ENCODE data around the gene NCBP1.
"Not testable (repeated sequence)": the region's sequence is repeated elsewhere in the genome, so short reads cannot be mapped to it uniquely, and the experiment has no call there.

The NCBP1 gene

DNA sequence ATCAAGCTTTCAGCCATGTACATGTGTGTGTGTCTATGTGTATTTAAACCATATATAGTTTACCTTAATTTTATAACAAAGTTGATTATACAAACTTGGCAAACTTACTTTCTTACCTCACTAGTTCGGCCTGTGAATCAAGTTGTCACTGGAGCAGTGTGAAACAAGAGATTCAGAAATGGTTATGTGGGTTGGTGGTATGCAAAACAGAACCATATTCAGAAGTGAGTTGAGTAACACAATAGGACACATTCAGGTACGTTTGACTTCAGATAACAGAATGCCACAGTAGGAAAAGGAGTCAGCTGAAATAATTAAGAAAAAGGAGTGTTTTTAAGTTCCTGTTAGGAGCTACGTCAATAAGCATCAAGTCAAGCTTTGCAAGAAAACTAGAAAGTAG, 42.0 kb downstream of the NCBP1 start:
- DNase-seq = no peak

DNA sequence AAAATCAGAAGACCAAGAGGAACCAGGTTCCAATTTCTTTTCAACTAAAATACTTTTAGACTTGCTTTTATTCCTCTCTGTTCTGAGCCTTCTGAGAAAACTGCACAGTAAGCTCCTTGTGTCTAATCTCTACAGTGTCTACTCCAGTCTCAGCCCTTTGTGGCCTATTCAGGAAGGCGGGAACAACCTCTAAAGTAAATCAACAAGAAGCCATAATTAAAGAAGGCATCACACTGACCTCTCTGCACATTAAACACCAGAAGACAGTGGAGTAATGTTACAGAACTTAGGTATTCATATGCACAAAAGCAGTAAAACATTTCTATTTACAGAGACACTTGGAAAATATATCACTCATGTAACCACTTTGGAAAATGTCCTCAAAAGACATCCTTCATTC, 48.6 kb downstream of the NCBP1 start:
- no peak for DNase-seq

DNA sequence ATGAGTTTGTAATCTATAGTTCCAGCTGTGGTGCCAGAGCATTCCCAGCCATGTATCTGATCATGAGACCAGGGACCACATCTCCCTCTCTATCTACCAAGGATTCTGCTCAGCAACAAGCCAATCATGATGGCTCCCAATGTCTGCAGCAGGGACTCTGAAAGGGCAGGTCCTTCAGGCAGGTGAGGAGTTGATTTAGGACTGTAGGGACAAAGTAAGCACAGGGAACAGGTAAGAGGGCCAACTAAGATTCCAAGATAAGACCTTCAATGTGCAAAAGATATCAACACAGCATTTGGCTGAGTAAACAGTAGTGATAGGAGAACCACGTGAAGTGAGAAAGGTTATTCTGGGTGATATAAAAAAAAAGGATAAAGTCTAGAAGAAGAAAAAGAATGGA, 55.0 kb downstream of the NCBP1 start:
- no peak for DNase-seq

DNA sequence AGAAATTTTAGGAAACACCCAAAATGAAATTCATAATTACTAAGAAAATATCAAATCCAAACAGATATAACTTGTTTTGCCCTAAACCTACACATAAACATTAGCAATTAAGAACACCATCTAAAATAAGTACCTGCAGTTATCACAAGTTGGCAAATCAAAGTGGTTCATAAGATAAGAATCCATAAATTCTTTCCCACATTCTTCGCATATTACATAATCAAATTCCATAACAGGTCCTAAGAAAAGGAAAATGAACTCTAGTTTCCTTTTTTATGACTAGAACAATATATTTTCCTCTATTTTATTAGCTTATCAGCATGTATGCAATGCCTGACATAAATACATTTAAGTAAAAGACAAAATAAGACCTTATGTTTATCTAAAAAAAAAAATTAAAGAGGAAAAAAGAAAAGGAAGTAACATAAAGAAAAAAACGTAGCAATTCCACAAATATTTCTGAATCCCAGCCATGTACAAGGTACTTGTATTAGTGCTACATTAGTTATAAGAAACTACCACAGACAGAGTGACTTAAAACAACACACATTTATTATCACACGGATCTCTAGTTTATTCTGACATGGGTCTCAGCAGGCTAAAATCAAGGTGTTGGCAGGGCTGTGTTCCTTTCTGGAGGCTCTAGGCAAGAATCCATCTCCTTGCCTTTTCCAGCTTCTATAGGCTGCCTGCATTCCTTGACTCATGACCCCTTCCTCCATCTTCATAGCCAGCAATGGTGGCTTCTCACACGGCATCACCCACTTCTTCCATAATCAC, 56.0 kb downstream of the NCBP1 start:
- no peak for DNase-seq

DNA sequence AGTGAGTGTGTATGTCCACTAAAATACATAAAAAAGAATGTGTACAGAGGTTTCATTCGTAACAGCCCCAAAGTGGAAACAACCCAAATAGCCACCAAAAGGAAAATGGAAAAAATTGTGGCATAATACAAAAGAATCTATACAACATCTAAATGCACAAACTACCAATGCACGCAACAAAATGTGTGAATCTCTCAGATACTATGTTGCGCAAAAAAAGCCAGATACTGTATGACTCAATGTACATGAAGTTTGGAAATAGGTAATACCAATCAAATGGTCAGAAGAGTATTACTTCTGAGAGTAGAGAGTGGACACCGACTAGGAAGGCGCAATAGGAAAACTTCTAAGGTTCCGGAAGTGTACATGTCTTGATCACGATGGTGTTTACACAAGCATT, 61.1 kb downstream of the NCBP1 start:
- no peak for DNase-seq

DNA sequence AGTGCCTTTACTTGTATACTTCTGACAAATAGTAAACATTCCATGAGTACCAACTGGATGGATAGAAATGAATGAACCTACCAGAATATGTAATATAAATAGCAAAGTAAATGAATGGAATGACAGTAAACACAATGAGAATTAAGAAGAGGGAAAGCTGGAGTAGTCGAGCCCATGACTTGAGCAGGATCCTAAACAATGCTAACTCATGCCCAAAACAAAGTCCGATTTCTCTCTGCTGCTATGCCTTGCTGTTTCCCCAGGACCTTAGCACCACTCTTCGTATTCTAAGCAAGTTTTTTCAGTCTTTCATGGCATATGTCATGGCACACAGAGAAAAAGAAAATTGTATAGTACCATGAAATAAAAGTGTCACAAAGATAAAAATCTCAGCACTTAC, 61.8 kb downstream of the NCBP1 start:
- no peak for DNase-seq

DNA sequence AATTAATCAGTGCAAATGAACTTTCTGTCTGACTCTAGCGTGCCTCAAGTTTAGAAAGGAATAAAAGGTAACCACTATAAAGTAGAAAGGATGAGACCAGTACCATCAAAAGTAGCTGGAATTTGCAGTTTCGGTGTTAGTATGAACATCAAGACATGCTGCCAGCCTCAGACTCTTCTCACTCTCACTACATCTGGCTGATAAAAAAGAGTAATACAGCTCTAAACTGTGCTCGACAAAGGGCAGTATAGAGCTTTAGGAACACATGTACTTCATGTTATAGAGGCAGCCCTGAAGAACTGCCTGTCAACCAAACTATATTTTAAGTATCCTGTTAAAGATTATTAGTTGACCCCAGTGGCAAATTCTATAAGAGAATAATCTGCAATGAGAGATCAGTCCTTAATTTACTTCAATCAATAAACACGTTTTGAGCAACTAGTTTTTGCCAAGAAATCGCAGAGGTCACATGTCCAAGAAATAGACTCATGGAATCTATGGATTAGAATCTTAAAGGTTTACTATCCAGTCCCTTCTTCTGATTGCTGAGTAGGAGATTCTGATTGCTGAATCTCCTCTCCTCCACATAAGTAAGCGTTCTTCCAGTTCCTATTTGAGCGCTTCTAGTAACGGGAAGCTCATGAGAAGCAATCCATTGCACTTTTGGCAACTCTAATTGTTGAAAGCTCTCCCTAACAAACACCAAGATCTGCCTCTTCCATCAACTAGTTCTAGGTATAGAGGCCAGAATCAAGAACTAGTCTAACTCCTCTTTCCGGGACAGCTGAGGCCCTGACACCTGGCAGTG, 62.6 kb downstream of the NCBP1 start:
- no peak for DNase-seq

DNA sequence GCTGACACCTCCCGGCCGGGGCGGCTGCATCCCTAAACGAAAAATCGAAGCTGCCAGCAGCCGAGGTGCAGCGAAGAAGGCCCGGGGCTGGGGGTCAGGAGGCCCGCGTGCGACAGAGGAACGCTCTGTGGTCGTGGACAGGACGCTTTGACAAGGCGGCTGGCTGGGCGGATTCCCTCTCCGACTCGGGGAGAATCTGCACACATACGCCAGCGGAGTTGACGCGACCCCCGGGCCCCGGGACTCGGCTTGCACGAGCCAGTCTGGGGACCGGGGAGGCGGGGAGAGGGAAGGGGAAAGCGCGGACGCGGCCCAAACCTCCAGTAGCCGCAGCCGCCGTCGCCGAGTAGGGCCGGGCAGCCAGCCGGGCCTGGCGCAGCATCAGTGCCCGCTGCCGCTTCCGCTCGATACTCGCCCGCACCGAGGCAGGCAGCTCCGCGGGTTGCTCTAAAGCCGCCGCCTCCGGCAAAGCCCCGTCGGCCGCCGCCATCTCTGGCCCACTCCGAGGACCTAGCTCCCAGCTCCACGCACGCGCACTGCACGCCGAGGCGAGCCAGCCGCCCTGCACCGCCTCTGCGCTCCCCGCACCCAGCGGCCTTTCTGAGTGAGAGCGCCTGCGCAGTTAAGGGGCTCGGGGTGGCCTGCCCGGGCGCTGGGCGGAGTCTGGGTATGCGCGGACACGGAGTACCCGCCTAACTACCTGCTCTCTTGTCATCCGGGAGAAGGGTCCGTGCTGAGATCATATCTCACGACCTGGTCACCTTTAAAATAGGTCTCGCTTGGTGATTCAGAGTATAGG, 63.4 kb downstream of the NCBP1 start, which contains the start of gene XPA:
Gene XPA (minus strand): TSS at position 538 of the 799 bp plus-strand sequence. CDS start 48 bp downstream, at position 490.
- DNase-seq = peak; percentile 98

DNA sequence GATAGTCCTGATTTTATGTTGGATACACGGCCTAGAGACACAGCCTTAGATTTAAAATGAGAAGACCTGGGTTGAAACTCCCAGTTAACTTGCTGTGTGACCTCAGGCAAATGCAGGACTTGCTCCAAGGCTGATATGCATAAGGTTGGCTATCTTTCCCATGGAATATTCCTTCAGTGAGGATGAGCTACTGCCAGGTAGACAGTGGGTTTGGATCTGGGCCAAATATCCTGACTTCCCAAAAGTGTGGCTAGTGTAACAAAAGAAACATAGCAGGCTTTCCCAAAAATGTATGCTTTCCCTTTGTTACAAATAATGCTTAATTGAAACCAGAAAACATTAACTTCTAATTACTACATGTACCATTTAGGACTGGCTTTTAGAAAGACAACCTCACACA, 64.2 kb downstream of the NCBP1 start:
- DNase-seq = no peak

DNA sequence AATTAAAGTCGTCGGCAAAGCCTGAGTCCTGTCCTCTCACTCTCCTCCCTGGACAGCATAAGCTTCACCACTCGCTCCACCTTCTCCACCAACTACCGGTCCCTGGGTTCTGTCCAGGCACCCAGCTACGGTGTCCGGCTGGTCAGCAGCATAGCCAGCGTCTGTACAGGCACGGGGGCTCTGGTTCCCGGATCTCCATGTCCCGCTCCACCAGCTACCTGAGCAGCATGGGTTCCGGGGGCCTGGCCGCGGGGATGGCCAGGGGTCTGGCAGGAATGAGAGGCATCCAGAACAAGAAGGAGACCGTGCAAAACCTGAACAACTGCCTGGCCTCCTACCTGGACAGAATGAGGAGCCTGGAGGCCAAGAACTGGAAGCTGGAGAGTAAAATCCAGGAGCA, 65.2 kb downstream of the NCBP1 start:
- DNase-seq = no peak

DNA sequence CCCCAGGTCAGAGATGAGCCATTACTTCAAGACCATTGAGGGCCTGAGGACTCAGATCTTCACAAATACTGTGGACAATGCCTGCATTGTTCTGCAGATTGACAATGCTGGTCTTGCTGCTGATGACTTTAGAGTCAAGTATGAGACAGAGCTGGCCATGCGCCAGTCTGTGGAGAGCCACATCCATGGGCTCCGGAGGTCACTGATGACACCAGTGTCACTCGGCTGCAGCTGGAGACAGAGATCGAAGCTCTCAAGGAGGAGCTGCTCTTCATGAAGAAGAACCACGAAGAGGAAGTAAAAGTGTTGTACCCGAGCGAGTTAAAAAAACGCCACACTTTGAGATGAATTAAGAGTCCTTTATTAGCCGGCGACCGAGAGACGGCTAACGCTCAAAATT, 65.7 kb downstream of the NCBP1 start:
- DNase-seq = not testable (repeated sequence)

DNA sequence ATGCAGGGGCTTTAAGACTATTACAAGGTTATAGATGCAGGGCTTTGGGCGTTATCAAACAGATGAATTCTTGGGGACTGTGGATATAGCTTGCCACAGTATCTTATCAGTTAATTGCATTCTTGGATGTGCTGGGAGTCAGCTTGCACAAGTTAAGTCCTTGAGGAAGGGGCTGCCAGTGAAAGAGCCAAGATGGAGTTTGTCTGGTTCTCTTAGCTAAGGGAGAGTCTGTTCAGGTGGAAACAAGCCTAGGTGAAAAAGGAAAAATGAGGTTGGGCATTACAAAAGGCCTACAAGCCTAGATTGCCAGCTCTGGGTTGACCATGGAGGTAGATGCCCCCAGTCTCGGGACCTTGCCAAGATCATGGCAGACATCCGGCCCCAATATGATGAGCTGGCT, 66.2 kb downstream of the NCBP1 start:
- DNase-seq = not testable (repeated sequence)

DNA sequence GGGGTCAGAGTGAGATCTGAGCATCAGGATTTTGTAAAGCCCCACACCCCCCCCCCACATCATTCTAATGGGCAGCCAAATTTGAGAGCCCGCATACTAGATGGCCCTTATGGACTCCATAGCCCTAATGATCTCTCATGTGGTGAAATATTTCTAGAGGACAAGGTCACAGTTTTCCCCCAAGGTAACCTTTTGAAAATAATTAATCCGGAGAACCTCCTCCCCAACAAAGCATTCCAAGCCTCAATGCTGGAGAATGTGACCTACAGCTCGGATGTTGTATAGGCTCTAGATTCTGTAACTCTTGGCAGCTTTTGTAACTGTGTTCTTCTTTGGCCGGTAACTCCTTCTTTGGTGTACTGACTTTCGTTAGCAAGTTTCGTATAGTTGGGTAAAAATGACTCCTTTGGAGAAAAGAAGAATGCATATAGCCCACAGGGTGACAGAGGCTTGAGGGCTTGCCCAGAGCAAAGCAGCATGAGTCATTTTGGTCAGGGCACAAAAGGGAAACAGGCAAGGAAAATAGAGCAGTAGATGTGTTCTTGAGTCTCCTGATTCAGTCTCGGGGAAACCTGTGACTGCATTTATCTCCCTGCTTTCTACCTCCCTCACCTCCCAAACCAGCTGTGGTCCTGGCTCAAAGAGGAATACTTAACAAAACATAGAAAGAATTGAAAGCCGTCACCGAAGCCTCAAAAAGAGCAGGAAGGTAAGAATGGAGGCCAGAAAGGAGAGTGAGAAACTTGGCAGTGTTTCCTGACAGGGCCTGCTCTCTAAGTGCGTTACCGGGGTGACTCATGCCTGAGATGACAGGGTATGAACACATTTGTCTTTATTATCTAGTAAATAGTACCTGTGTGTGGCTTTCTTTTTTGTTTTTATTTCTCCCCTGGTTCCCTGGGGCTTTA, 70.1 kb downstream of the NCBP1 start:
- peak; percentile 46 for DNase-seq

DNA sequence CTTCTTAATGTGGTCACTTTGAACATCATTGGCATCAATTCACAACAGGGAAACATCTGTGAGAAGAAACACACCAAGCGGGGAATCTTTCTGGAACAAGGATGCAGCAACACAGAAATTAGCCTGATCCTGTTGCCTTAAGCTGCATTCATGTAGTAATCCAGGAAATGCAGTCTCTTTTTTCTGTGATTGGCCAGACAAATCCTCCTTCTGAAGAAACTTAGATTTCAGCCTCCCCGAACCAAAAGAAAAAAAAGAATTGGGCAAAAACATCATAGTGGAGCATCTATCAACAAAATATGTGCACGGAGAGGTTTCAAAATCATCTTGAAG, 70.7 kb downstream of the NCBP1 start:
- no peak for DNase-seq

DNA sequence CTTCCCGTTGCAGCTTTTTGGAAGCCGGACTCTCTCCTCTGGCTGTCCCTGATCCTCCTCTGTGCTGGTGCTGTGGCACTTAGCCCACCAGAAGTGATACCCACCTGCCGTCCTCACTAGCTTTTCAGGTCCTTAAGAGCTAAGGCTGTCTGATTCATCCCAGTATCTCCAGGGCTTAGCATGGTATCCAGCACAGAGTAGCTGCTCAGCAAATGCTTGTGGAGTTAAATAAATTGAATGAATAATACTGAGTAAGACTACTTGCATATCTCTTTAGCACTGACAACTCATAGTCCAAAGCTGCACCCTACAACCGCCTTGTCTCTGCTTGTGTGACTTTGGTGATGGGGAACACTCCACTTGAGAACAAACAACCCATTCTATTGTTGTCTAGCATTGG, 71.2 kb downstream of the NCBP1 start:
- no peak for DNase-seq

DNA sequence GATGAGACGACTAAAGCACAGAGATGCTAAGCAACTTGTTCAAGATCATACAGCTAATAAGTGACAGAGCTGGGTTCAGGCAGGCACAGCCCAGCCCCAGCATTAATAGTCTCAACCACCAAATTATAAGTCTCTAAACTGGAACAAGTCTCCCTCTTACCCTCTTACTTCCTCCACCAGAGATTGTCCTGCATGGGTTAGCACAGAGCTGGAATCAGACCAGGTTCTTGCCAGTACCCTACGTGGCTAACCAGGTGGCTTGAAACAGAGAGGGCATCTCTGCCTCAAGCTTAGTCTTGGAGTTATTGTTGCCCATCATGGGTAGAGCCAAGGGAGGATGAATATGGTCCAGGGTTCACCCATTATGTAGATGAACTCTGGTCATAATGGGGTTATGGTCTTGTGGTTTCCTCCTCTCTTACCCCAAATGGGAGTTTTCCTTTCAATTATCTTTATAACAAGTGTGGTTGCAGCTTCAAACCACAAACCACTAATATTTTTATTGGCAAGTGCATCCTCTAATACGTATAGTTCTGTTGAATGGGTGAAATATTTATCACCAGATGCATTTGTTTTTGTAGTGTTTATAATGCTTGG, 71.8 kb downstream of the NCBP1 start:
- no peak for DNase-seq

DNA sequence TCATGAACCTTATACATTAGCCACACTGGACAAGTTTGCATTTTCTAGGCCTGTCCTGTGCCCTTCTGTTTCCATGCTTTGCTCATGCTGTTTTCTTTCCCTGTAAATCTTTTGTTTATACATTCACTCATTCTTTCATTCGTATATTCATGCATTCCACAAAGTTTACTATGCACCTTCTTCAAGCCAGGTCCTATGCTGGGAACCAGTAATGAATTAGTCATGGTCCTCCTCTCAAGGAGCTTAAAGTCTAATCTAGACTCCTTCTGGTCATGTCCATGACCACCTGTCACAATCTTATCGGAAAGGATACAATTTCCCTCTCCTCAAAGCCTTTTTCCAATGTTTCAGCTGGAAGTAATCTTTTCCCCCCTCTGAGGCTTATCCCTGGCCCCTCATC, 72.6 kb downstream of the NCBP1 start:
- no peak for DNase-seq

DNA sequence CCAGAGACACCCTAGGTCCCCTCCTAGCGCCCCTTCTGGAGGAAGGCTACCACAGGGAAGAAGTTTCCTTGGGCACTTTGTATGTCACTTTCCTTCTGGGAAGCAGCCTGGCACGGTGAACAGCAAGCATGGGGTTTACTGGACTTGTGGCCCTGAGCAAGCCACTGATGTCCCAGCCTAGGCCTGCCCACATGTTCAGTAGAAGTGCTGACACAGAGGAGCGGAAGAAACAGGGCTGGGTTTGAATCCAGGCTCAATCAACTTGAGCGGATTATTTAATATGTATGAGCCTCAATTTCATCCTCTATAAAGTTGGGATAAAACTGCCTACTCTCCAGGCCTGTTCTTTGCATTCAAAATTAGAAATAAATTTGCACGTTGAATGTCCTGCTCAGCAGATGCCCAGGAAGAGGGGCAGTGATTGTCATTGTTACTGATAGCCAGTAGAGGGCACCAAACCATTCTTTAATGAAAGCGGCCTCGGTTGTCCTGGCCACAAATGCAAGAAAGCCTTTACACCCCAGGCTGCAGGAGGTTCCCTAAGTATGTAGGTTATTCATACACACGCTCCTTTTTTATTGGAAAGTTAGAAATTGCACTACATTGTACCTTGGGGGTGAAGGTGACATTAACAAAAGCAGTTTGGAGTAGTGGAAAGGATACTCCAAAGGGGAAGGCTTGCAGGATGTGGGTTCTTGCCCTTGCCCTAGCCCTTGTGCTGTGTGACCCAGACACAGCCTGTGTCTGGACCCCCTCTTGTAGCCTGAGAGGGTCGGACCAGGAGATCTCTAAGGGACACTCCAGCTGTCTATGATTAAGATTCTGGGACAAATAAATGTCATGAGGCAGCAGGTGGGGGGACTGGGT, 77.0 kb downstream of the NCBP1 start:
- DNase-seq = peak; percentile 53

DNA sequence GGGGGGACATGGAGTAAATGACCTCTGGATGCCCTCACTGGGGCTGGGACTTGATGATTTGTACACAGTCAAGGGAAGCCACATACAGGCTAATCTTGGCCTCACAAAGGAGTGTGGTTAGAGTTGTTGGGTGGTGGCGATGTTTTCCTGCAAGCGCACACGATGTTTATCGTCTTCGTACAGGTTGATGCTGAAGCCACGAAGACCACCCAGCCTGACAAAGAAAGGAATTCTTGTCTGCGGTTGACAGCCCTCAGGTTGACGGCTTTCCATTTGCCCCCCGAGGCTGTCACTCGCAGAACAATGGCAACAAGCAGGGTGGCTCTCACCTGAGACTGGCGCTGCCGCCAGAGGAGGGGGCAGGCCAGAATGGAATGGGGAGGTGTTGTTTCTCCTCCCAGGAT, 77.6 kb downstream of the NCBP1 start:
- no peak for DNase-seq

DNA sequence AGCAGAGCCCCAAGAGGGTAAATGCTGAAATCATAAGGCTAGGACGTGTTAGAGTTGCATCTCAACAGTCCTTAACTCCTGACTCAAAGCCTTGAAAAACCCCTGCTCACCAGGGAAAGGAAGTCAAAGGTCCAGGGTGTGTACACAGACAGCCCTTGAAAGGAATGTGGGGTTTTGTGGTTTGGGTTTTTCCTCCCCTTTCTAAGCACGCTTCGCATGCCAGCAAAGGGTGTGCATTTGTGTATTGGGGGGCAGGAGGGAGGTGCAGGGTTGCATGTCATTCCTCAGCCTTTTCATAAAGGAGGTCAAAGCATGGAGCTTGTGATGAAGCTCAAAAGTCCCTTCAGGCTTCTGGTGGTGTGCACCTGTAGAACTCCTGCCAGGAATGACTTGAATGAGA, 80.8 kb downstream of the NCBP1 start:
- no peak for DNase-seq

DNA sequence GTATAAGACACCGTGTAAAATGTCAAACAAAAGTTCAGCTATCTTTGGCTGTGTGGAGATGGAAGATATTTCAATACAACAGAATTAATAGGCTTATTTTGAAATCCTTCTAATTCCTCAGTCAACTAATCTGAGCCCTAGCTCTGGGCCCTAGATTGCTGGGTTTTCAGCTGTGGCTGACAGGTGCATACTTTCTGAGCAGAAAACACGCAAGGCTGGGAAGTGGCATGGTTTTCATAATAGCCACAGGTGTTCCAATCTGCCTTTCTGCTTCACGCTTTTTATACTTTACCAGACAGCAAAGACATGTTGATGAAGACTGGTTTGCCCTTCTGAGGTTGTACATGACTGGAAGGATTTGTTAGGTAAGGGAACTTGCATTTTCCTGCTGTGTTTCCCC, 84.2 kb downstream of the NCBP1 start:
- DNase-seq = no peak
